Testis (tissue), 3 donors: ENCODE data around the gene ANO7. TPM values are rescaled to one million over a fixed set of nuclear protein-coding genes. Genes with fewer than 3 reads are reported as not detected.

ENCODE experiments used
- DNase-seq: peaks from one replicate; pipeline ENCODE4 v3.0.0-alpha.2; 2019
- H3K27ac ChIP-seq, 2 donors: fragments of 200-600 bp; sonication (generic); one replicate each; pipeline ENCODE4 v1.5.1; 2019
- H3K27me3 ChIP-seq: fragments of 200-600 bp; sonication (generic); one replicate; pipeline ENCODE4 v1.5.1; 2019
- H3K36me3 ChIP-seq: fragments of 200-600 bp; sonication (generic); one replicate; pipeline ENCODE4 v1.5.1; 2017; ENCODE audit warnings: low read depth; ENCODE audit errors: missing control alignments
- H3K4me1 ChIP-seq: fragments of 200-600 bp; sonication (generic); one replicate; pipeline ENCODE4 v1.5.1; 2019
- H3K4me3 ChIP-seq, 2 donors: fragments of 200-600 bp; sonication (generic); one replicate each; pipeline ENCODE4 v1.5.1; 2017 to 2019
- H3K9me3 ChIP-seq: fragments of 200-600 bp; sonication (generic); one replicate; pipeline ENCODE4 v1.5.1; 2017
- POLR2A ChIP-seq: fragments of 450-650 bp; IDR thresholded peaks from one replicate; pipeline ENCODE4 v1.6.1; 2017; ENCODE audit warnings: antibody characterized with exemption, mild to moderate bottlenecking, moderate library complexity
- WGBS, 2 donors: methylation state at CpG; one replicate each; pipeline ENCODE4 v1.1.5; 2018; 5-methylcytosine and 5-hydroxymethylcytosine counted together
- intact Hi-C: fragments of 100-400 bp; cut with DNase I; formaldehyde crosslinking; loops from one replicate; pipeline ENCODE4 v1.15.1; 2023; ENCODE audit warnings: low total_unique reads
- polyA plus RNA-seq: library from polyadenylated mRNA; stranded (reverse); fragments of 350-450 nt; fragmentation: Illumina TruSeq; extraction: RNeasy Lipid Tissue Mini Kit (QIAGEN cat#74804); gene quantifications from one replicate; pipeline ENCODE4 v1.2.3, GENCODE V29; 2014; ENCODE audit warnings: low read depth, low replicate concordance; ENCODE audit not compliant: insufficient read depth
- total RNA-seq, 2 donors: library from RNA; depleted of rRNA; stranded (reverse); fragments of >200 nt; gene quantifications; one replicate each; pipeline ENCODE4 v1.2.3, GENCODE V29; 2016
- TF ChIP-seq, protein P1 (sequence below), 3 experiments: fragments of 450-650 bp in 2 of 3; fragments of 200-600 bp in 1 of 3; sonication (generic) in 1 of 3; IDR thresholded peaks; one replicate each; pipeline ENCODE4 v1.5.1; 2016 to 2019; ENCODE audit warnings: antibody characterized with exemption in 3 of 3, mild to moderate bottlenecking in 2 of 3, moderate library complexity in 1 of 3

ANO7 gene
- total and polyA plus RNA-seq, 3 donors from 2014 or later: 1.2 to 2.5 (median 1.9) TPM

DNA sequence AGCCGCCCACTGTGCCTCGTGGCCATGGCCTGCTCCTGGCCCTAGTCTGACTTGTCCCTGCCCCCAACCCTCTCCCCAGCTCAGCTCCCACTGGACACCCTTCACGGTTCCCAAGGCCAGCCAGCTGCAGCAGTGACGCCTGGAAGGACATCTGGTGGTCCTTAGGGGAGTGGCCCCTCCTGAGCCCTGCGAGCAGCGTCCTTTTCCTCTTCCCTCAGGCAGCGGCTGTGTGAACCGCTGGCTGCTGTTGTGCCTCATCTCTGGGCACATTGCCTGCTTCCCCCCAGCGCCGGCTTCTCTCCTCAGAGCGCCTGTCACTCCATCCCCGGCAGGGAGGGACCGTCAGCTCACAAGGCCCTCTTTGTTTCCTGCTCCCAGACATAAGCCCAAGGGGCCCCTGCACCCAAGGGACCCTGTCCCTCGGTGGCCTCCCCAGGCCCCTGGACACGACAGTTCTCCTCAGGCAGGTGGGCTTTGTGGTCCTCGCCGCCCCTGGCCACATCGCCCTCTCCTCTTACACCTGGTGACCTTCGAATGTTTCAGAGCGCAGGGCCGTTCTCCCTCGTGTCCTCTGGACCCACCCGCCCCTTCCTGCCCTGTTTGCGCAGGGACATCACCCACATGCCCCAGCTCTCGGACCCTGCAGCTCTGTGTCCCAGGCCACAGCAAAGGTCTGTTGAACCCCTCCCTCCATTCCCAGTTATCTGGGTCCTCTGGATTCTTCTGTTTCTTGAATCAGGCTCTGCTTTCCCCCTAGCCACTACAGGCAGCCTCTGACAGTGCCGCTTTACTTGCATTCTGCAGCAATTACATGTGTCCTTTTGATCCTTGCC, 35.8 kb downstream of the ANO7 start:
- peak; percentile 76 for DNase-seq
- 50 to 58% methylated on average over 22 to 26 of the region's 26 CpGs for WGBS, 2 donors
- H3K4me1 ChIP-seq: peaks cover 10% of the 10 kb centered on the region
- H3K27ac ChIP-seq: no peak overlapping the region
- intact Hi-C loops: no loop called here
- no peaks in the 10 kb centered on the region for H3K9me3 ChIP-seq
- no peaks in the 10 kb centered on the region for H3K27me3 ChIP-seq
- no peak for TF ChIP-seq POLR2A
- TF ChIP-seq, protein P1, sequence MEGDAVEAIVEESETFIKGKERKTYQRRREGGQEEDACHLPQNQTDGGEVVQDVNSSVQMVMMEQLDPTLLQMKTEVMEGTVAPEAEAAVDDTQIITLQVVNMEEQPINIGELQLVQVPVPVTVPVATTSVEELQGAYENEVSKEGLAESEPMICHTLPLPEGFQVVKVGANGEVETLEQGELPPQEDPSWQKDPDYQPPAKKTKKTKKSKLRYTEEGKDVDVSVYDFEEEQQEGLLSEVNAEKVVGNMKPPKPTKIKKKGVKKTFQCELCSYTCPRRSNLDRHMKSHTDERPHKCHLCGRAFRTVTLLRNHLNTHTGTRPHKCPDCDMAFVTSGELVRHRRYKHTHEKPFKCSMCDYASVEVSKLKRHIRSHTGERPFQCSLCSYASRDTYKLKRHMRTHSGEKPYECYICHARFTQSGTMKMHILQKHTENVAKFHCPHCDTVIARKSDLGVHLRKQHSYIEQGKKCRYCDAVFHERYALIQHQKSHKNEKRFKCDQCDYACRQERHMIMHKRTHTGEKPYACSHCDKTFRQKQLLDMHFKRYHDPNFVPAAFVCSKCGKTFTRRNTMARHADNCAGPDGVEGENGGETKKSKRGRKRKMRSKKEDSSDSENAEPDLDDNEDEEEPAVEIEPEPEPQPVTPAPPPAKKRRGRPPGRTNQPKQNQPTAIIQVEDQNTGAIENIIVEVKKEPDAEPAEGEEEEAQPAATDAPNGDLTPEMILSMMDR (IDR thresholded peaks at IDR 0.05): no peak
- no peaks in the 10 kb centered on the region for H3K36me3 ChIP-seq
- no peak overlapping the region for H3K4me3 ChIP-seq

DNA sequence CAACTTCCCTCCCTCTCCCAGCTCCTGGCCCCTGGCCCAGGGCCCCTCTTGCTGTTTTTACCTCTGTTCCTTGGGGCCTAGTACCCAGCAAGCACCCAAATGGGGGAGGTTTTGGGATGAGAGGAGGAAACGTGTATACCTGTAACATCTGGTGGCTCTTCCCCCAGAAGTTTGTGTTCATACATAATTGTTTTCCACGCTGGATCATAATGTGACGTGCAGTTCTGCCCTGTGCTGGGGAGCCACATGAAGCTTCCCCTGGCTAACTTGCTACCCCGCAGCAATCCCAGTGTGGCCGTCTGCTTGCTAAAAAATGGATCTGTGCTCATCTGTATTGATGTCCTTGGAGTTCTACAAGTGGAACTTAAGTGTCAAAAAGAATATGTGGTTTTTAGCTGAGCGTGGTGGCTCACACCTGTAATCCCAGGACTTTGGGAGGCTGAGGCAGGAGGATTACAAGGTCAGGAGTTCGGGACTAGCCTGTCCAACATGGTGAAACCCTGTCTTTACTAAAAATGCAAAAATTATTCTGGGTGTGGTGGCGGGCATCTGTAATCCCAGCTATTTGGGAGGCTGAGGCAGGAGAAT, 36.5 kb downstream of the ANO7 start:
- H3K27me3 ChIP-seq: no peaks in the 10 kb centered on the region
- H3K4me3 ChIP-seq: no peak overlapping the region
- H3K27ac ChIP-seq: no peak overlapping the region
- H3K9me3 ChIP-seq: no peaks in the 10 kb centered on the region
- no peaks in the 10 kb centered on the region for H3K36me3 ChIP-seq
- DNase-seq: no peak
- TF ChIP-seq POLR2A: no peak
- TF ChIP-seq, protein P1 (IDR thresholded peaks at IDR 0.05): no peak
- intact Hi-C loops: no loop called here
- peaks cover 15% of the 10 kb centered on the region for H3K4me1 ChIP-seq
- 73 to 92% methylated on average over 8 of the region's 8 CpGs for WGBS, 2 donors

DNA sequence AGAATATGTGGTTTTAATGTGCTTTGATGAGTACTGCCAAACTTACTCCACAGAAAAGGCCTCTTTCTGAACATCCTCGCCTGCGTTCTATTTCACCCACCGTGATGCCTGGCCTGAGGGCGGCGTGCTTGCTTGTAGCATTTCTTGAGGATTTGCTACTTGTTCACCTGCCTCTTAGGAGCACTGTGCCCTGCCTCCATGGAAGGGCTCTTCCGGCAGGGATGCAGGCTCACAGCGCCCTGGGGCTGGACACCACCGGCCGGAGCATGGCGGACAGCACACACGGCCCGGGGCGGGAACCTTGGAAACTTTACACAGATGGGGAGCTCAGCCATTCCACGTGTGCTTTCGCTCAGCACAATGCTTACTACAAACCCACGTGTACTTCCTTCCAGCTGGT, 37.1 kb downstream of the ANO7 start:
- H3K36me3 ChIP-seq: no peaks in the 10 kb centered on the region
- TF ChIP-seq, protein P1 (IDR thresholded peaks at IDR 0.05): no peak
- TF ChIP-seq POLR2A: no peak
- WGBS, 2 donors: 75 to 88% methylated on average over 14 to 16 of the region's 16 CpGs
- H3K9me3 ChIP-seq: no peaks in the 10 kb centered on the region
- no peak overlapping the region for H3K4me3 ChIP-seq
- no peak overlapping the region for H3K27ac ChIP-seq
- H3K4me1 ChIP-seq: peaks cover 15% of the 10 kb centered on the region
- intact Hi-C loops: no loop called here
- no peaks in the 10 kb centered on the region for H3K27me3 ChIP-seq
- no peak for DNase-seq

DNA sequence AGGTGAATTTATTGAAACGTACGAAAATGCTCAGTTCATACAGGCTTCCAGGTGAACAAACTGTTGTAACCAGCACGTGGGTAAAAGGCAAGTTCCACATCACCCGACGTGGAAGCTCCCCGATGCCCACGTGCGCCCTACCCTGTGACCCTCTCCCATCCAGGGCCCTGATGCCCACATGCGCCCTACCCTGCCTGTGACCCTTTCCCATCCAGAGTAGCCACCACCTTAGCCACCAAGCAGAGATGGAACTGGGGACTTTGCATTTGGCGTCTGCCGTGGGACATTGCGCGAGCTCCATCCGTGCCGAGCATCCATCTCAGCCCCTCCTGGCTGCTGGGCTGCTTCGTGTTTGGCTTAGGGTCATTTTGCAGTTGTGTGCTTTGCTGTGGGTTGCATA, 37.5 kb downstream of the ANO7 start:
- TF ChIP-seq POLR2A: no peak
- 89 to 91% methylated on average over 14 to 16 of the region's 16 CpGs for WGBS, 2 donors
- H3K27me3 ChIP-seq: no peaks in the 10 kb centered on the region
- no peak overlapping the region for H3K4me3 ChIP-seq
- H3K9me3 ChIP-seq: no peaks in the 10 kb centered on the region
- H3K4me1 ChIP-seq: peaks cover 15% of the 10 kb centered on the region
- DNase-seq: no peak
- intact Hi-C loops: no loop called here
- no peaks in the 10 kb centered on the region for H3K36me3 ChIP-seq
- H3K27ac ChIP-seq: no peak overlapping the region

DNA sequence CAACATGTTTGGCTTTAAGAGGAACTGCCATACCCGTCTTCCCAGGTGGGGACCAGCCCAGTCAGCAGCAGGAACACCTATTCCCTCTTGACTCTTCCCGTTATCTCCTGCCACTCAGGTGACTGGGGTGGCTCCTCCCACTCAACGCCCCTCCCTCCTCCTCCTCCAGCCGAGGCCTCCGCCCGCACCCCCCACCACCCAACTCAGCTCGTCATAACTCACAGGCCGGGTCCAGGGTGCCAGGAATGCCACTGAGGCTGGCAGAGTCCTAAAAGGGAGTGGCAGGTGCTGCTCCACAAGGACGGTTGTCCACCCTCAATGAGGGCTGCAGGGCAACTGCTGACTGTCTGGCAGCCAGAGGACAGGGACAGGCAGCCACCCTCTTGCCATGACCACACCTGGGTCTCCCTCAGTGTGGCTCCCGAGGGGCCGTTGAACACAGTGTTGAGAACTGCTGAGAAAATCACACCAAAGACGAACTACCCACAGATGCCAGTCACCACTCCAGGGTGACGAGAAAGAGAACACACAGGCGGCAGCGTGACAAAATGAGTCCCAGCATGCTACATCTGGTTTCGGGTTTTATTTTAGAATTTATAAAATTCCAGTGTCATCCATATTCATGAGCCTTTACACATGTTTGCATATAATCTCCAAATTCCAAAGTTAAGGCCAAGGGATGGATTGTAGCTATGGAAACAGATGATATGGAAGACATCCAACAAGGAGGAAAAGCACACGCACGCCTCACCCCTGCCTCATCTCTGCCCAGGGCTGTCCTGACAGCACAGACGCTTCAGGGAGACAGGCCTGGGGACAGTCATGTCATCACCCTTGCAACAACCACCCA, 38.5 kb downstream of the ANO7 start:
- intact Hi-C loops: no loop called here
- H3K9me3 ChIP-seq: no peaks in the 10 kb centered on the region
- H3K4me1 ChIP-seq: peaks cover 15% of the 10 kb centered on the region
- no peaks in the 10 kb centered on the region for H3K27me3 ChIP-seq
- TF ChIP-seq POLR2A: no peak
- TF ChIP-seq, protein P1 (IDR thresholded peaks at IDR 0.05): no peak
- no peaks in the 10 kb centered on the region for H3K36me3 ChIP-seq
- WGBS, 2 donors: 80 to 88% methylated on average over 12 to 18 of the region's 19 CpGs
- H3K4me3 ChIP-seq: no peak overlapping the region
- no peak overlapping the region for H3K27ac ChIP-seq
- no peak for DNase-seq
